ENCODE measurements around the gene TRPM6.

TRPM6 gene

DNA sequence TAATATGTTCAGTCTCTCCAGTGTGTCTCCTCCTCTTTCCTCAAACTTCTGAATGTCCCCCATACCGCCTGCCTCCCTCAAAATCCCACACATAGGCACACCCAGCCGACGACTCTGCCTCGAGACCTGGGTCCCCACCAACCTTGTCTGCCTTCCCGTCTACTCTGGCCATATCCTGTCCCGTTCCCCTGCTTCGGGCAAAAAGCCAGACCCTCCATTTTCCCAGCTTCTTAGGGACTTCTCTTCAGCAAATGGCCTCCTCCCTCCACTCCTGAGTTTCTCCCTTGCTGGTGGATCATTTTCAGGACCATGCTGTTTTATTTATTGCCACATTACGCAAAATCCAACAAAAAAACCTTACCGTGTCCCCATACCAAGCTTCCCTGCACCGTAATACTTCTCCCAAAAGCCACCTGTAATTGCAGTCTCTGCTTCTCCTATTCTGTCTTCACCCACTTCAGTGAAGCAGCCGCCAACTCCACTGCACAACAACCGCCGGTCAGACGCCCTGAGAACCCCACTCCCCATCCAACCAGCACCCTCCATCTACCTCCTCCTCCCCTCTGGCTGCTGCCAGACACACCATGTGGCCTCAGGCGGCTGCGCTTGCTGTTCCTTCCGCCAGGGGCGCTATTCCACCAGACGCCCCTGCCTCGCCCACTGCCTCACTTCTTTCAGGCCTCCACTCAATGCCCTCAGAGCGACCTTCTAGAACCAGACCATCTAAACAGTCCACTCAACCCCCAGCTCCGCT, 117.0 kb downstream of the TRPM6 start:
- no peak for FAIRE-seq

DNA sequence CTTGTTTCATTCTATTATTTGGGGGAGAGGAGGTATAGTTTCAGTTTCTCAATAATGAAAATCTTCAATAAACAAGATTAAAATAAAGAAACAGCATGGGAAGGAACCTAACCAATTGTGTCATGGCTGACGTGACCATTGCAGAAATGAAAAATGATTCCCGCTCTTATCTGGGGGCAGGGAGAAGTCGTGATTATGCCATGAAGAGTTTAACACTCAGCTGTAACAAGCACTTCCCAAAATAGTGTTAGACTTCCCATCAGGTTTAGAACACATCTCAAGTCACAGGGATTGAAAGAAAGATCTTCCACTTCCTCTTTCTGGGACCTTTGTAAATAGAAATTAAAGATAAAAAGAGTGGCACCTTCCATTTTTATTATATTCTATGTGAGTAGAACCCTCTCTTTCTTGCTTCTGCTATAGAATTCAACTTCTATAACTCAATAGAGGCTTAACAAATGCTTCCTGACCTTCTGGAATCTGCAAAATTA, 122.2 kb downstream of the TRPM6 start:
- no peak for FAIRE-seq

DNA sequence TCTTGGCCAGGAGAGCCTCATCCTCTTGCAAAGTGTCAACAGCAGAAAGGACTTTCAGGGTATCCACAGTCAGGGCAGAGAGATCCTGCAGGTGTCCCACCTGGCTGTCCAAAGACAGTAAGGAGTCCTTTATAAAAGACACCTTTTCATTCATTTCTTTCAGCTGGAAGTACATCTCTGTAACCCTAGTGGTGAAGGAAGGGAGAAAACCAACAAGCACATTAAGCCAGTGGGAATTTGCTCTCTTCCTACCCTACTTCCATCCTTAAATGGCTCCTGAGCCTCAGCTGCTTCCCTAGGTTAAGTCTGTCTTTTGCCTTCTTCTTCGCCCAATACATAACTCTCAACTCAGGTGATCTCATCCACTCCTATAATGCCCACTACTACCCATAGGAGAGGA, 124.8 kb downstream of the TRPM6 start:
- no peak for FAIRE-seq

DNA sequence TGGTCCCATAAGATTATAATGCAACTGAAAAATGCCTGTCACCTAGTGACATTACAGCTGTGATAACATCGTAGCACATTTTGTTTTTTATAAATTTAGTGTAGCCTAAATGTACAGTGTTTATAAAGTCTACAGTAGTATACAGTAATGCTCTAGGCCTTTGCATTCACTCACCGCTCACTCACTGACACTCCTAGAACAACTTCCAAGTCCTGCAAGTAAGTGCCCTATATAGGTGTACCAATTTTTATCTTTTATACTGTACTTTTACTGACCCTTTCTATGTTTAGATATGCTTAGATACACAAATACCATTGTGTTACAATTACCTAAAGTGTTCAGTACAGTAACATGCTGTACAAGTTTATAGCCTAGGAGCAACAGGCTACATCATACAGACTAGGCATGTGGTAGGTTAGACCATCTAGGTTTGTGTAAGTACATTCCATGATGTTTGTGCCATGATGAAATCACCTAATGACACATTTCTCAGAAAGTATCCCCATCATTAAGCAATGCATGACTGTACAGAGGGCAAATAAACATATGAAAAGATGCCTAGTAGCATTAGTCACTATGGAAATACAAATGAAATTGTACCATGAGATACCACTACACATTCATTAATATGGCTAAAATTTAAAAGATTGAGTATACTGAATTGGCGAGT, 127.6 kb downstream of the TRPM6 start:
- FAIRE-seq, result no peak

- FAIRE-seq, result no peak
Measured at GRCh38 chr9:74755999-74756398, 131.7 kb downstream of the TRPM6 start.

DNA sequence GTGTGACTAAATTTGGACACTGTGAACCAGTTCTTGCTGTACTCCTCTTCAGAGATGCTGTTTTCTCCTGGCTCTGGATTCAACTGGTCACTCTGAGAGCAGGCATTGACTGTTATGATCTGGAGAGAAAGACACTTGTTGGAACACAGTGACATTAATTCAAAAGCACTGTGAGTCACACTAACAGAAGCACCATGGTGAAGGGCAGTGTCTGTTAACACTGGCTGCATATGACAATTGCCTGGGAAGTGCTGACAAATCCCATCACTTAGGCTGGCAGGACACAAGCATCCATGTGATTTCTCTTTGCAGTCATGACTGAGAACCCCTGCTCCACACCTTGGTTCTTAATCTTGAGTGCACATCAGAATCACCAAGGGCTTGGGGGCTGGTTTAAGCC, 132.4 kb downstream of the TRPM6 start:
- FAIRE-seq, result no peak

- no peak for FAIRE-seq
Measured at GRCh38 chr9:74753650-74754049, 134.1 kb downstream of the TRPM6 start.

DNA sequence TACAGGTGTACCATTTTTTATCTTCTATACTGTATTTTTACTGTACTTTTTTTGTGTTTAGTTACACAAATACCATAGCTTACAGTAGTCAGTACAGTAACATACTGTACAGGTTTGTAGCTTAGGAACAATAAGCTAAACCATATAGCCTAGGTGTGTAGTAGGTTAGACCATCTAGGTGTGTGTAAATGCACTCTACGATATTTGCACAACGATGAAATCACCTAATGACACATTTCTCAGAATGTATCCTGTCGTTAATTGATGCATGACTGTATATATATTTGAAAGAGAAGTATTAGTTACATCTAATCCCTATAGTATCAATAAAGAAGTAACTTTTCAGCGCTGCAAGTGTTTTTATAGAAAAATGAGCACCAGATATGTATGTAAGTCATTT, 138.8 kb downstream of the TRPM6 start:
- FAIRE-seq, result no peak

- no peak for FAIRE-seq
Measured at GRCh38 chr9:74742792-74743730, 144.7 kb downstream of the TRPM6 start.

DNA sequence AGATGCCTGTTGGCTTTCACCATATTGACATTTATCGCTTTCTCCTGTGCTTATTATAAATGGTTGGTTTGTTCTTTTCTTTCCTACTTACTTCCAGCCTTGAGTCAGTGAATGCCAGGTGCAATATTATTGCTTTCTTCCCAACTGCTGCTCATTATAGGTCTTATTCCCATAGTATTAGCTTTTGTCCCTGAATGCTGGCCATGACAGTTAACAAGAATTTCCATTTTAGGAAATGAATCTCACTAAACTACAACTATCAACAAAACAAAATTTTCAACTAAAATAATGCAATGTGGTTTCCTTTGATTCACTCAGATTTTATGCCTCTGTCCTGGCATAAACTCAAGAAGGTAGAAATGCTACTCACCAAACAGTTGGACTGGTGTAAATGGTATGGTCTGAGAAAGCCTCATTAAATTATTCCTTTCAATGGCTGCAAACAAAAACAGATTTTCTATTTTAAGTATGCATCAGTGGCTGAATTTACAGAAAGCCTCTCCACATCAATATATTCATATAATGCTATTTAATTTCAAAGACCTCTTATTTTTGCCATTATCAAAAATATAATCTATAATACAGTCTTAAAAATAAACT, 145.4 kb downstream of the TRPM6 start:
- no peak for FAIRE-seq

DNA sequence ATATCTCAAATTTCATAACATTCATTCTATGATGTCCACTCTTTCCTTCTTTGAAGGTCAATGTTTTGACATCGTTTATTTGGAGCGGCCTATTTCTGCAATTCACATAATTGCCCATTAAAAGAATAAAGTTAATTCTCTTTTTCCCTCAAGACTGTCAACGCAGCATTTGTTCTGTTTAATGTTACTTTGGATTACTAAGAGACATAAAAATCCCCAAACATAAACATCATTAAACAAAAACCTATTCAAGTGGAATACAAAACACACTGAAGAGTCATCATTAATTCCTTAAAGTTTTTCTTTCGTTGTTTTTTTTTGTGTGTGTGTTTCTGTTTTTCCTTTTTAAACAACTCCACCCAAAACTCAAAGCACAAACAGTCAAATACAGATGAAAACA, 151.1 kb downstream of the TRPM6 start:
- no peak for FAIRE-seq

- no peak for FAIRE-seq
Measured at GRCh38 chr9:74735761-74736160, 152.0 kb downstream of the TRPM6 start.

DNA sequence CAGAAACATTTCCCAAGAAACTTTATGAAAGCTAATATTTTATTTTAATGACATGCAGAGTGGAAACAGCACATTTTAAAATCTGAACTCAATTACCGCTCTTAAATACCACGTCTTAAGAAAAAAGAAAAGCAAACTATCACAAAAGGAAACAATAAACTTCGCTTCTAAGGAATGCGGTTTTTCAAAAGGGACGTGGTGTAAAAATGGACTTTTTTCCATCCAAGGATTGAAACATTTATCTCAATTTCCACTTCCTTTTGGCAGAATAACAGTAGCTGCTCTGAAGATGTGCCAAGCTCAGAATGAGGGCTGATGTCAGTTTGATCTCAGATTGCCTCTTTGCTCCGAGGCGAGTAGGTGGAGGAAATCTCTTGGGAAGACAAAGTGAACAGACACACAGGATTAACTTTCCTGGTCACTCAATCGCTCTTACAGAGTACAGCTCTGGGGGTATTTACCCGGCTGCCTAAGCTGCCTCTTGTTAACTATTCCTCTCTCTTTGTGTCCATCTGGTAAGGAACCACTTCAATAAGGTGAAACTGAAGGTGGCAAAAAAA, 158.5 kb downstream of the TRPM6 start:
- FAIRE-seq, result no peak

- FAIRE-seq, result no peak
Measured at GRCh38 chr9:74728176-74728575, 159.5 kb downstream of the TRPM6 start.

DNA sequence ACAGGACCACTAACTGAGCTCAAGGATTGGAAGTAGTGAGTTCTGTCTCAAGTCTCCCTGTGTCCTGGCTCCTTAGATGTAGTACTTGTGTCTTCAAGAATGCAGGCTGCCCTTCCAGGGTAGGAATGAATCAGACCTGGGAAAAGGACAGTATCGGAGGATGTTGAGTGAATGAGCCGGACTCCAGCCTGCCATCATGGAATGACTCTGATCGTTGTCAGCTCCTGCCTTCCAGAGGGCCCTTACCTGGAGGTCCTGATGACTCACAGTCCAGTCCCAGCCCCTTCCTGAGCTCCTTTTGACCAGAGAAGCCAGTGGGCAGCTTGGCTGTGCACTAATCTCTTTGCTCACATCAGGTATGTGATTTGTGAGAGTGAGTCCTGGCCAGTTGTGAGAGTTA, 161.1 kb downstream of the TRPM6 start:
- FAIRE-seq, result no peak

DNA sequence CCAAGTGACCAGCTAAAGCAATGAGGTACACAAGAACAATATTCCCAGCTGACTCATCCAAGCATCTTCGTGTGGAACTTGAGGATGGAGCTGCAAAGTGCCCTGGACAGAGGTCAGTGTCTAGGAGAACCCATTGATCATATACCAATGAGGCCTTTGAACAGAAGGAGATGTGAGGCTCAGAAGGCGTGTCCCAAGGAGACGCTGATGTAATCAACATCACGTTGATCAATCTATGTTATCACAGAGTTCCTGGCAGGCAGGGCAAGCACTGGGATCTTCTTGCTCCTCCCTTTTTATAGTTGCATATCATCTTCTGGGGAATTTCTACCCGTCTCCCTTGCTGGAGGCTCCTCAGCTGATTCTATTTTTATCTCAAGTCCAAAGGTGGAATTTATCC, 163.4 kb downstream of the TRPM6 start:
- no peak for FAIRE-seq

DNA sequence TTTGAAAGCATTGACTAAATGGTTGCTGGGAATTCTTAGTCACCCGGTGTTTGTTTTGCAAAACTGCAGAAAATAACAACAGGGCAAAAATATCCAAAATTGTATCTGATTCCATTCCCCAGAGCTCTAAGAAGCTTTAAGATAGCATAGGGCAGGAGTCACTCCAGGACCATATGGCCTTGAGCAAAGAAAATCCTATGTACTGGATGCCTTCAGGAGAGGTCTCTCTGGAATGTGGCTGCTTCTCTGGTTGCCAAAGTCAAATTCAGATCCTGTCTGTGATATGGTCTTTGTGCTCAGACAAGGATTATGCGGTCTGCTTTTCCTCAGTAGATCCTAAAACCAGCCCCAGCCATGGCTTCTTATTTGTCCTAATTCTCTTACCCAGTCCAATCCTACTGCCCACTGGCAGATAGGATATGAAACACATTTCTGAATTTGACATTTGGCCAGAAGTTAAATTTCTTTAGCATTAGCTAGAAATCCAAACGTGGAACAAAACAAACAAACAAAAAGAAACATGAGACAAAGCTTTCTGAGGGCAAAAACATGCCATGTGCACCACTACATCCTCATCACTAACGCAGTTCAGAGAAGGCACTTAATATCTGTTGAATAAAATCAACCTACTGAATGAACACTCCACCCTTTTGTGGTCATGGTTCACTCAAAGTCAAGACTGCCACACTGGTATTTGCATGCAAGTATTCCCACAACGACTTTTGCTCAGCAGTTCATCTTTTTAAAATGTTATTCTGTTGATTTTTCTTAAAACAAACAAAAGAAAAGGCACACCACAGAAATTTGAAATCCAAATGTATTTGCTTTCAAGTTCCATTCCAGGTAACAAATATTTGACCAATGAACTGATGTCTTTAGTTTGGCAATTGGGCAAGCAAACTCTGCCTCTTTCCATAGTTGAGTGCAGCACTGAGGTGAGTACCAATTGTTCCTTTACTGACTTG, 165.7 kb downstream of the TRPM6 start:
- no peak for FAIRE-seq

GRCh38 chr9:74719306-74719705, 168.4 kb downstream of the TRPM6 start:
- no peak for FAIRE-seq

GRCh38 chr9:74718709-74719108, 169.0 kb downstream of the TRPM6 start:
- no peak for FAIRE-seq

GRCh38 chr9:74711341-74711740, 176.4 kb downstream of the TRPM6 start:
- no peak for FAIRE-seq

GRCh38 chr9:74697535-74697934, 190.2 kb downstream of the TRPM6 start:
- no peak for FAIRE-seq
